ENCODE measurements around the gene DDC.

The DDC gene

DNA sequence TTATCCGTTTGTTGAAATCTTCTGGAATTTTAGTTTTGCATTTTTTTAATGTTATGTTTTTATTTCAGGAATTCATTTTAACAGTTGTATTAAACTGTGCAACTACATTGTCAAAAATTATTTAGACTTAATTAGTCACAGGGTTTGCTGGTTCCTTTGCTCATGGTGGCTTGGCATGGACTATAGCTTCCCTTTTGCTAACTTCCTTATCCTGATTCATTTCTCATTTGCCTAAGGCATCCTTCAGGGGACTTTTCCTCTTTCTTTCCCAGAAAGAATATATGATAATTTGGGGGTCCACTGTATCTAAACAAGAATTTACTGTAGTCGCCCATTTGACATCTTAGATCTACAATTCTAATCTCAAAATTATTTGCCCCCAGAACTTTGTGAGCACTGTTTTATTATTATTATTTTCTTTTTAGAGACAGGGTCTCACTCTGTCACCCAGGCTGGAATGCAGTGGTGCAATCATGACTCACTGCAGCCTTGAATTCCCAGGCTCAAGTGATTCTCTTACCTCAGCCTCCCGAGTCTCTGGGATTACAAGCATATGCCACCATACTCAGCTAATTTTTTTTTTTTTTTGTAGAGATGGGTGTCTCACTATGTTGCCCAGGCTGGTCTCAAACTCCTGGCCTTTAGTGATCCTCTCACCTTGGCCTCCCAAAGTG, 128.9 kb downstream of the DDC start:
- no peak for TF ChIP-seq POLR2A (IDR thresholded peaks at IDR 0.05; ENCODE audit: low read depth, low read length)
- FAIRE-seq = no peak
- DNase-seq (ENCODE audit: insufficient read length, low spot score) = no peak

DNA sequence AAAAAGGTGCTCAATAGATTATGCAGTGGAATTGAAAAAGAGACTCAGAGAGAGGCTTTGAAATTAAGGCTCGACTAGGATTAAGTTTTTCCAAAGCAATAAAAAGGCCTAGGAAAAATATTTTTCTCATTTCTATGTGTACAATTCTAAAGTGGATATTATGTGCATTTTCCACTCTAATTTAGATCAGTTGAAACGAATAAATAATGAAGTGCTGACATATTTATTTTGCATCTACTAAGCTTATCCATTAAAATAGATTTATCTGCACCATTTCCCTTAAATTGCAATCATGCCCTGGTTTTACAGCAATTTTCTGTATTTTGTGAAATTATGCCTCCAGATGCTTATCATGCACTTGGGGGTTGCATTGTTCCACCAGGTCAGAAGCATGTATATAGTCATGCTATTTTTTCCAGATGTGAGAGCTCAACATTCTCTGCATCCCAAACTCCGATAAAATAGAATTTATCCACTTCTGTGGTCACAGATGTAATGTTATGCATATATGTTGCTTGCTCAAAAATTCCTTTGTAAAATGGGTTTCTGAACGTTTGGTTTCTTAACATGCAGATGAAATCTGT, 133.4 kb downstream of the DDC start:
- TF ChIP-seq POLR2A (IDR thresholded peaks at IDR 0.05; ENCODE audit: low read depth, low read length) = no peak

DNA sequence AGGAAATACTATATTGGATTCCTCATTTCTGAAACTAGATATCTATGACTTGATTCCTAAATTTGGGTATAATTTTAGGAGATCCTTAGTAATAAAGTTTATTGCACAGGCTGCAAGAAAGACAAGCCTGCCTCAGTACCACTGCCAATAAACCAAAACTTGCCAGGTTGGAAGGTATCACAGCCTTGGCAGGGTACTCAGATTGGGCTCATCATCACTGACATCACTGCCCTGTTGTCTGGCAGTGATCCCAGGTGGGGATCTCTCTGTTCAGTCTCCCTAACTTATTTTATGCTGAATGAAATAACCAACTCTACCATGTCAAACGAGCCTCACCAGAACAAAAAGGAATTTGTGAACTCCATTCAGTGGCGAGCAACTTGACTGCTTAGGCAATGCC, 133.9 kb downstream of the DDC start:
- no peak for FAIRE-seq
- no peak for TF ChIP-seq POLR2A (IDR thresholded peaks at IDR 0.05; ENCODE audit: low read depth, low read length)
- DNase-seq (ENCODE audit: insufficient read length, low spot score) = no peak

More for the DNA sequence above, 133.4 kb downstream of the DDC start:
- DNase-seq (ENCODE audit: insufficient read length, low spot score) (no peak), FAIRE-seq (no peak)

DNA sequence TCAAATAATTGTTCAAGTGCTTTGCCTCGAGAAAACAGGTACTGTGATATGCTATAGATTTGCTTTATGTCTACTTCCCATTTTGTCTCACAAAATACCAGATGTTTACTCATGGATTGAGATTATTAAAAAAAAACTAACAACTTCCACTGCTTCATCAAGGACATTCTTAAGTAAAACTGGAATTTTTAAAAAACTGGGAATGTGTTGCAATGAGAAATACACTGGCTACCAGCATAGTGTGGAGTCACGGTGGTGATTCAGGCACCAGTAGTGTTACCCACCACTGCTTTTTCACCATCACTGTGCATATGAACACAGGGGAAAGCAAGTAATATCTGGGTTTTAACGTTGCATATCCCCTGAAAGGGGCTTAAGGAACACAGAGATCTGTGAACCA, 136.3 kb downstream of the DDC start:
- DNase-seq (ENCODE audit: insufficient read length, low spot score) = no peak
- FAIRE-seq = no peak
- no peak for TF ChIP-seq POLR2A (IDR thresholded peaks at IDR 0.05; ENCODE audit: low read depth, low read length)

DNA sequence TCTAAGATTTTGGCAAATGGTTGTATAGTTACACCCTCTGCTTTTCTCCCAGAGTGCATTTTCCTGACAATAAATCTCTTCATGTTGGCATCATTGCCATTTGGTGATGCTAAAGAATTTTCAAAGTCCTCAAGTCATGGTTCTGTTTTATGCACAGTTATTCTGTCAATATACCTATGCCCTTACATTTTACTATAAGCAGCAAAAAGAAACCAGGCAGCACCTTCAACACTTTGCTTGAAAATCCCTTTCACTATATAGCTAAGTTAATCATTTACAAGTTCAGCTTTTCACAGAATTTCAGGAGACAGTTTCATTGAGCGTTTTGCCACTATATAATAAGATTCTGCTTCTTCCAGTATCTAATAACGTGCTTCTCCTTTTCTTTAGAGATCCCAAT, 137.7 kb downstream of the DDC start:
- TF ChIP-seq POLR2A (IDR thresholded peaks at IDR 0.05; ENCODE audit: low read depth, low read length) = no peak
- DNase-seq (ENCODE audit: insufficient read length, low spot score) = no peak
- no peak for FAIRE-seq

DNA sequence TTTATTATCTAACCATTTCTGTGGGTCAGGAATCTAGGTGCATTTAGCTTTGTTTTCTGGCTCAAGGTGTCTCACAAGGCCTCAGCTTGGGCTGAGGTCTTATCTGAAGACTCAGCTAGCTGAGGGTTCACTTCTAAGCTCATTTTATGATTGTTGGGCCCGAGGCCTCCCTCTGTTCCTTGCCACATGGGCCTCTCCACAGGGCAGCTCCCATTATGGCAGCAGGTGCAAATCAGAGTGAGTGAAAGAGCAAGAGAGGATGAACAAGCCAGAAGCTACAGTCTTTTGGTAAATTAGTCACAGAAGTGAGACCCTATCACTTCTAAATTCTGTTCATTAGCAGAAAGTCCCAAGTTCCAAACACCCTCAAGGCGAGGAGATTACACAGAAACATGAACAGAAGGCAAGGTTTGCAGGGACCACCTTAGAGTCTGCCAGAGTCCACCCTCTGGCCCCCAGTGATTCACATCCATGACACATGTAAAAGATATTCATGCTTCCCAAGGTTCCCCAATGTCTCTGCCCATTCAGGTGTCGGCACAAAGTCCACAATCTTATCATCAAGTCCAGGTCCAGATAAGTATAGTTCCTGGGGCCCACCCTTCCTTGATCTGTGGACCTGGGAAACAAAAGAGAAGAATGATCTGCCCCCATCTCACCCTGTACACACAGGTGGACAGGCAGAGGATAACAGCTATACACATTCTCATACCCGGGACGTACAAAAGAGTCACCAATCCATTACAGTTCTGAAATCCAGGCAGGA, 138.7 kb downstream of the DDC start:
- DNase-seq (ENCODE audit: insufficient read length, low spot score) (no peak), FAIRE-seq (no peak)
- TF ChIP-seq POLR2A (IDR thresholded peaks at IDR 0.05; ENCODE audit: low read depth, low read length) = no peak

DNA sequence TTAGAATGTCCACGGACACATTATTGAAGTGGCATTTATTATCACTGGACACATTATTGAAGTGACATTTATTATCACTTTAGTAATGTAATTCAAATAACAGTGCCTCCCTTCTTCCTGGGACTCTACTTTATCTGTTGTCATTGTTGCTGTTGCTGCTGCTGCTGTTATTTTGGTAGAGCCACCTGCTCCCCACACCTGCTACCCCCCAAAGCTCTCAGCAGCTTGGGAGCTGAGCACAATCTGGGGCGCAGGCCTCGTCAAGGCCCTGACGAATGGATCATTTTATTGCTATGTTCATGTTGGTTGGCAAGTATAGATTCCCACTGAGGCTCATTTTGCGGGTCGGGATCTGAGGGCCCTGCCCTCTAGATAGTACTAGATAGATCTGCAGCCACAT, 139.9 kb downstream of the DDC start:
- TF ChIP-seq POLR2A (IDR thresholded peaks at IDR 0.05; ENCODE audit: low read depth, low read length) = no peak
- DNase-seq (ENCODE audit: insufficient read length, low spot score) (no peak), FAIRE-seq (no peak)

DNA sequence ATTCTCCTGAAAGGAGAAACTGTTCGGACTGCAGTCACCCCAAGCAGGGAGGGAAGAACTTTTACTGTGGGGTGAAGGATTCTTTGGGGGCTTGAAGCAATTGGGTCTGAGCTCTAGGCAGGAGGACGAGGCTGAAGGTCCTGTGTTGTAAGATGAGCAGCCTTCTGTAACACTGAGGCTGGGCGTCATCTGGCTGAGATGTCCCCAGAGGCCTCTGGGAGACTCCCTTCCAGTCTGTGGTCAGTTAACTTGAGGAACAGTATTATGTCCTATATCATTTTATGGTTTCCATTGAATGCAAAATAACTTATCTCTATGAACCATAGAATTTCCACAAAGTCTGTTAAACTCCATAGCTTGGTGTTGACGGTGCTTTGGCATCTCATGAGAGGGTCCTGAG, 141.3 kb downstream of the DDC start:
- no peak for TF ChIP-seq POLR2A (IDR thresholded peaks at IDR 0.05; ENCODE audit: low read depth, low read length)
- FAIRE-seq (no peak), DNase-seq (ENCODE audit: insufficient read length, low spot score) (no peak)

DNA sequence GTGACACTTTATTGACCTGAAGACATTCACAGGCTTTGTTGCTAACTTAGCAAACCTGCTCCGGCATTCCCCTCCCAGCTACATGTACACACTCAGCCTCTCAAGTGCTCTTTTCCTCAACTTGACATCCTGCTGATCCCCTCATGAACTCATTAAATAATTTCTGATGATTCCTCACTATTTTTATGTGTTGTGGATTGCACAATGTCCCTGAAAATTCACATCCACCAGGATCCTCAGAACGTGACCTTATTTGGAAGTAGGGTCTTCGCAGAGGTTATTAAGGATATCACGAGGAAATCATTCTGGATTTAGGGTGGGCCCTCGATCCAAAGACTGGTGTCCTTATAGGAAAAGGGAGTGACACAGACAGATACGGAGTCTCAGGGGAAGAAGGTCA, 142.3 kb downstream of the DDC start:
- no peak for FAIRE-seq
- TF ChIP-seq POLR2A (IDR thresholded peaks at IDR 0.05; ENCODE audit: low read depth, low read length) = no peak
- no peak for DNase-seq (ENCODE audit: insufficient read length, low spot score)

DNA sequence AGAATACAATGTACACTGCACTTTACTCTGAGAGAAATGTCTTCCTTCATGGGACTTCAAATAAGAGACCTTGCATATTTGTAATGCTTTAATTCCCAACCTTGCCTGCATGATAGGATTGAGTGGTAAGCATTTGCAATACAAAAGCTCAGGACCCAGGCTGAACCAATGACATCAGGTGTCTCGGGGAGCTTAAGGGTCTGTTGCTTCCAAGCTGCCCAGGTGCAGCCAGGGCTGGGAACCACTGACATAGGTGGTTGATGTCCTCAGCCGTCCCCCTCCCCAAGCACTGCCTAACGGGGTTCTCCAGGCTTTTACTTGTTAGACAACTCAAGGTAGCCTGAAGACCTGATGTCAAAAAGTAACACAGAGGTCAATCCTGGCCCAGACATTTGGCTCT, 144.2 kb downstream of the DDC start:
- no peak for FAIRE-seq
- no peak for TF ChIP-seq POLR2A (IDR thresholded peaks at IDR 0.05; ENCODE audit: low read depth, low read length)
- DNase-seq (ENCODE audit: insufficient read length, low spot score) = no peak

DNA sequence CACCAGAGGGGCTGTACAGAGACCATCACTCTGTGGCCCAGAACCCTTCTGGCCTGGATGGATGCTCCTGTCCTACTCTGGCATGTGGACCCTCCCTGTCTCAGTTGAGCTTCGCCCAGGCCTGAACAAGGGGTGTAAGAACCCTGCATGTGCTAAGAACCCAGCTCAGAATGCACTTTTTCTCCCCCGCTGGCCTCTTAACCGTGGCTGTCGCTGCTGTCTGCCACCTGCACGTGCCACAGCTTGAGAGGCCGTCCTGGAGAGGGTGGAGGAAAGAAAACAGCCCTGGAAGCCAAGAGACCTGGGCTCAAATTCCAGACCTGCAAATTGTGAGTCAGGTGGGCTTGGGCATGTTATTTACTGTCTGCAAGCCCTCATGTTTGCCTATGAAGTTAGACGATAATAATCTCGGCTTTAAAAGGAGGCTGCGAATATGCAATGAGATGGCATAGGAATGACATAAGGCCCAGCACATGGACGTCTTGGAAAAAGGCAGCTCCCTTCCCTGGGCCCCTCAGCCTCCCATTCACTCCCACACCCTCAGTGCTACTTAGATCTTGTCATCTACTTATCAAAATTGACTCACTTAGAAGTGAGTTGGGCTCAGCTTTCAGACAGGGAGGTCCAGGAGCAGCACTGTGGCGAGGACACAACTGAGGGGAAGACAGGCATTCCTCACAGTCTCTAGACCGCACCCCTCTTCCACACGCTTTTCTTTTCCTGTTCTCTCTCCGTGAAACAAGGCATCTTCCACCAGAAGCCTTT, 146.5 kb downstream of the DDC start:
- FAIRE-seq (no peak), DNase-seq (ENCODE audit: insufficient read length, low spot score) (no peak)
- TF ChIP-seq POLR2A (IDR thresholded peaks at IDR 0.05; ENCODE audit: low read depth, low read length) = no peak

DNA sequence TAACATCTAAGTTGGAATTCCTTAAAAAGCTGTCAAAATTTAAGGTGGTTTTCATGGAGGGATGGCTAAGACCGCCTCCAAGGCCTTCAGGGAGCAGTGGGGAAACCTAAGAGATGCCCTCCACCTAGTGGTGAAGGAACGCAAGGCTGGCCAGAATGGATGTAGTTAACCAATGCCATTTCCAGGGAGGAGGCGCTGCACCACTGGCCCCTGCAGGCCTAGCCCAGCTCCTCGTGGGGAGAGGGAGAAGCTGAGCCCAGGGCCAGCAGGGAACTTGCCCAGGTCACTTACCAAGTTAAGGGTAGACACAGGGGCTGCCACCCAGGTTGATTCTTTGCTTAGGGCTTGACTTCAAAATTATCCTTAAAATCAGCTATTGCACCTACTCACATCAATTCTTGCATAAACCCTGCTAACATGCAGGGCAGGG, 147.1 kb downstream of the DDC start:
- no peak for TF ChIP-seq POLR2A (IDR thresholded peaks at IDR 0.05; ENCODE audit: low read depth, low read length)
- DNase-seq (ENCODE audit: insufficient read length, low spot score) (peak; percentile 88), FAIRE-seq (peak; percentile 60)

DNA sequence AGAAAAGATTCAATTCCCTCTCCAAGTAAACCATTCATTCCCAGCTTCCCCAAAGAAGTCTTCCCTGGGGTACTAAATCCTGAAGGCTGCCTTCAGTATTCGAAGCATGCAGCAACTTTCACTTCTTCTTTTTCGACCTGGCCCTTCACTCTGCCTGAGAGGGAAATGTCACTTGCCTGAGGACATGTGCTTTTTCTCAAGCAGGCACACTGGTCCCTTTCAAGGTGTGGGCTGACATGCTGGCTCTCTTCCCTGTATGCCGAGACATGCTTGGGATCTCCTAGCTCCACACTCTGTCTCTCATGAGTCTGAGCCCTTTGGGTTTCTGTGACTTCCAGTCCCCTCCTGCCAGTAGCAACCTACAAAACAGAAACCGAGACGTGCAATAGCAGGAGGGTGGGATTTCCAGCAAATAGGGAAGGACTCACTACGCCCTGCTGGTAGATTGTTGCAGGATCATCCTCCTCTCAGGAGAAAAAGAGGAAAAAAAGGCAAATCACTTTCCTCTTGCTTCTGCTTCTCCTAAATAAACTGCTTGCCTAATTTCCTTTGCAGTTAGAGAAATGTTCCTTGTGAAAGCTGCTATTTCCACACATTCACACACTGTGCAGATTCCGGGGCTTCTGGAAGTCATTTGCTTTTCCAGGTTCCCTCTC, 148.6 kb downstream of the DDC start:
- FAIRE-seq (no peak), DNase-seq (ENCODE audit: insufficient read length, low spot score) (no peak)
- no peak for TF ChIP-seq POLR2A (IDR thresholded peaks at IDR 0.05; ENCODE audit: low read depth, low read length)
